Stimulated activated CD4-positive, alpha-beta T cell treated with anti-CD3 and anti-CD28 coated beads, Interleukin-1b, Interleukin-23, amount 100 ng/mL, for 24 hours (primary cell): ENCODE measurements around the gene CHD9.
"Not testable (repeated sequence)": the region's sequence is repeated elsewhere in the genome, so short reads cannot be mapped to it uniquely, and the experiment has no call there.

Experiments used
- DNase-seq, 4 experiments: peaks; one replicate each; pipeline ENCODE4 v3.0.0-alpha.2; 2020; ENCODE audit warnings: low read depth in 4 of 4, low spot score in 1 of 4

The CHD9 gene

GRCh38 chr16:53074296-53074695 is 19.5 kb downstream of the CHD9 start:
- DNase-seq: not testable (repeated sequence)

GRCh38 chr16:53075461-53075860 is 20.7 kb downstream of the CHD9 start:
- not testable (repeated sequence) for DNase-seq

GRCh38 chr16:53078247-53078646 is 23.5 kb downstream of the CHD9 start:
- DNase-seq: no peak

GRCh38 chr16:53078765-53079485 is 24.1 kb downstream of the CHD9 start:
- DNase-seq: no peak

GRCh38 chr16:53080345-53081031 is 25.7 kb downstream of the CHD9 start:
- DNase-seq: no peak

GRCh38 chr16:53081032-53081424 is 26.2 kb downstream of the CHD9 start:
- DNase-seq: no peak

GRCh38 chr16:53081686-53082407 is 27.1 kb downstream of the CHD9 start:
- DNase-seq: no peak

- DNase-seq: no peak
Measured at GRCh38 chr16:53082509-53082908, 27.7 kb downstream of the CHD9 start.

GRCh38 chr16:53083119-53083518 is 28.3 kb downstream of the CHD9 start:
- no peak for DNase-seq

- no peak for DNase-seq
Measured at GRCh38 chr16:53084141-53084541, 29.4 kb downstream of the CHD9 start.

GRCh38 chr16:53084746-53085334 is 30.0 kb downstream of the CHD9 start:
- DNase-seq: no peak

- DNase-seq: no peak
Measured at GRCh38 chr16:53085369-53085843, 30.6 kb downstream of the CHD9 start.

GRCh38 chr16:53085931-53086421 is 31.2 kb downstream of the CHD9 start:
- DNase-seq: no peak

GRCh38 chr16:53087101-53087500 is 32.3 kb downstream of the CHD9 start:
- DNase-seq: no peak

- DNase-seq: no peak
Measured at GRCh38 chr16:53089434-53090285, 34.9 kb downstream of the CHD9 start.

GRCh38 chr16:53090286-53090590 is 35.4 kb downstream of the CHD9 start:
- no peak for DNase-seq

GRCh38 chr16:53090591-53091411 is 36.0 kb downstream of the CHD9 start:
- DNase-seq: no peak

- DNase-seq: no peak
Measured at GRCh38 chr16:53091466-53092211, 36.8 kb downstream of the CHD9 start.

- no peak for DNase-seq
Measured at GRCh38 chr16:53092284-53092683, 37.5 kb downstream of the CHD9 start.
